Measurements from ENCODE around the gene ZNF385B. TPM values are rescaled to one million over a fixed set of nuclear protein-coding genes. Genes with fewer than 3 reads are reported as not detected.
A peak's percentile ranks its signal among the peaks of the same experiment; 100 is the strongest.

The ZNF385B gene
- total RNA-seq, 1 donor from 2014 or later = not detected

DNA sequence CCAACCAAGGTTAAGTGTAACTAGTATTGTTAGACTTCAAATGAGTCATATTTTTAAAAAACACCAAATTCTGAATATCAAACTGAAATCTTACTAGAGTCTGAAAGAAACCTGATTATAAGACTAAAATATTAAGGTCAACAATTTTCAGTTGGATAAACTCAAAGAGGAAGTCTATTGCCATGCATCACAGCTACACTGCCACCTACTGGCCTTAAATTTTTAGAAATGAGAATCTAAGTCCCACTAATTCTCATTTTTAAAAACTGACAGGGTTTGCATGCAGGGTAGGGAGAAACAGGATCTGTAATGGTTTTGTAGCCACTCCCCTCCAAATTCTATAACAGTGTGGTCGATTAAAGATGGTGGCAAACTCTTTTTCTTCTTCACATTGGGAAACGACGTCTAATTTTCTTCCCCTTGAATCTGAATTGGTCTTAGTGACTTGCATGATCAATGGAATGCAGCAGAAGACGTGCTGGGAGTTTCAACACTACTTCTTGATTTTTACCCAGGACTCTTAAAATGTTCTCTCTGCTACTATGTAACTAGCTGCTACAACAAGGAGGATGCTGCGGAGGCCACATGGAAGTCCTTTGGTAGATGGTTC, 420.7 kb downstream of the ZNF385B start:
- H3K27me3 Mint-ChIP-seq = peaks cover 35% of the 10 kb centered on the region

DNA sequence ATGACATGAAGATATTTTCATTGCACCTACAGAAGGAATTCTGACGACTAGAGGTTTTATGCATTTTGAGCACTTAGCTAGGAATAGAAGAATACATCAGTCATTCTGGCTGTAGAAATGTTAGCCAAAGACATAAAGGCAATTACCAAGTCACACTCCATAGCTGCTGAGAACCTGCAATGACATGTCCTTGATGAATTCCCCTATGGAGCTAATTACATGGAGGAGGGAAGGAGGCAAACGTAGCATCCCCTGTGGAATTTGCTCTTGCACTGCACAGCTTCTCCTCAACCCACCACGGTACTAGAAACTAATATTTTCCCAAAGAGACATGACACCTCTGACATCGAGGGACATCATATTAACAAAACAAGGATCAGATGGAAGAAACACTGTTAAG, 422.8 kb downstream of the ZNF385B start:
- POLR2A ChIA-PET = no interaction called here
- TF ChIP-seq, protein P1, sequence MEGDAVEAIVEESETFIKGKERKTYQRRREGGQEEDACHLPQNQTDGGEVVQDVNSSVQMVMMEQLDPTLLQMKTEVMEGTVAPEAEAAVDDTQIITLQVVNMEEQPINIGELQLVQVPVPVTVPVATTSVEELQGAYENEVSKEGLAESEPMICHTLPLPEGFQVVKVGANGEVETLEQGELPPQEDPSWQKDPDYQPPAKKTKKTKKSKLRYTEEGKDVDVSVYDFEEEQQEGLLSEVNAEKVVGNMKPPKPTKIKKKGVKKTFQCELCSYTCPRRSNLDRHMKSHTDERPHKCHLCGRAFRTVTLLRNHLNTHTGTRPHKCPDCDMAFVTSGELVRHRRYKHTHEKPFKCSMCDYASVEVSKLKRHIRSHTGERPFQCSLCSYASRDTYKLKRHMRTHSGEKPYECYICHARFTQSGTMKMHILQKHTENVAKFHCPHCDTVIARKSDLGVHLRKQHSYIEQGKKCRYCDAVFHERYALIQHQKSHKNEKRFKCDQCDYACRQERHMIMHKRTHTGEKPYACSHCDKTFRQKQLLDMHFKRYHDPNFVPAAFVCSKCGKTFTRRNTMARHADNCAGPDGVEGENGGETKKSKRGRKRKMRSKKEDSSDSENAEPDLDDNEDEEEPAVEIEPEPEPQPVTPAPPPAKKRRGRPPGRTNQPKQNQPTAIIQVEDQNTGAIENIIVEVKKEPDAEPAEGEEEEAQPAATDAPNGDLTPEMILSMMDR (IDR thresholded peaks at IDR 0.05) = no peak
- peaks cover 24% of the 10 kb centered on the region for H3K27me3 Mint-ChIP-seq
- ATAC-seq (ENCODE audit: low read depth) (no peak), DNase-seq (no peak)
- H3K4me3 Mint-ChIP-seq = no peak overlapping the region
- H3K9me3 Mint-ChIP-seq = no peaks in the 10 kb centered on the region
- H3K4me1 Mint-ChIP-seq = no peaks in the 10 kb centered on the region
- CTCF ChIA-PET = interaction anchor here (1.2 to 1.4 kb wide), 3 partner anchors 16 to 220 kb away, joined by 4 to 9 read pairs (median 6); no protein-coding TSS in a partner anchor
- intact Hi-C loops (cut with micrococcal nuclease) = no loop called here
- H3K36me3 Mint-ChIP-seq (ENCODE audit: low read depth) = no peaks in the 10 kb centered on the region
- no peak overlapping the region for H3K27ac Mint-ChIP-seq

More for the DNA sequence above, 420.7 kb downstream of the ZNF385B start:
- intact Hi-C loops (cut with micrococcal nuclease) = loop anchor here (1.0 kb wide), 5 partner anchors 18 to 678 kb away; no protein-coding TSS in a partner anchor
- DNase-seq (no peak), ATAC-seq (ENCODE audit: low read depth) (peak; percentile 45)
- no peaks in the 10 kb centered on the region for H3K9me3 Mint-ChIP-seq
- ChIA-PET POLR2A (no interaction called here), CTCF (interaction anchor here (0.8 to 3.3 kb wide), 5 partner anchors 16 to 550 kb away, joined by 3 to 33 read pairs (median 4); no protein-coding TSS in a partner anchor)
- H3K36me3 Mint-ChIP-seq (ENCODE audit: low read depth) = no peaks in the 10 kb centered on the region
- TF ChIP-seq, protein P1 (IDR thresholded peaks at IDR 0.05) = peak; percentile 81
- no peaks in the 10 kb centered on the region for H3K4me1 Mint-ChIP-seq
- H3K27ac Mint-ChIP-seq = no peak overlapping the region
- no peak overlapping the region for H3K4me3 Mint-ChIP-seq

DNA sequence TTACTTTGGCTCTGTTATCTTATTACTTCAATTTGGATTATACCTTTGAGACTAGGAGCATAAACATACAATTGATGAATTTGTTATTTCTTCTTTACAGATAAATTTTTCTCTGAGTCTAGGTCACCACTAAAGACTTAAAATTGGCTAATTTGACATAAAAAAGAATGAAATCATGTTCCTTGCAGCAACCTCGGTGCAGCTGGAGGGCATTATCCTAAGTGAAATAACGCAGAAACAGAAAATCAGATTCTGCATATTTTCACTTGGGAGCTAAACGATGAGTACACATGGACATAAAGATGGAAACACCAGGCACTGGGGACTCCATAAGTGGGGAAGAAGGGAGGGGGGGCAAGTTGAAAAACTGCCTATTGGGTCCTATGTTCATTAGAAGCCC, 424.0 kb downstream of the ZNF385B start:
- no peak for DNase-seq
- no peak for ATAC-seq (ENCODE audit: low read depth)
- Mint-ChIP-seq H3K4me1 (no peaks in the 10 kb centered on the region), H3K27me3 (peaks cover 17% of the 10 kb centered on the region), H3K9me3 (no peaks in the 10 kb centered on the region), H3K4me3 (no peak overlapping the region), H3K36me3 (ENCODE audit: low read depth) (no peaks in the 10 kb centered on the region), H3K27ac (no peak overlapping the region)
- intact Hi-C loops (cut with micrococcal nuclease) = no loop called here
- CTCF ChIA-PET = no interaction called here
- POLR2A ChIA-PET = no interaction called here
- TF ChIP-seq, protein P1 (IDR thresholded peaks at IDR 0.05) = no peak

DNA sequence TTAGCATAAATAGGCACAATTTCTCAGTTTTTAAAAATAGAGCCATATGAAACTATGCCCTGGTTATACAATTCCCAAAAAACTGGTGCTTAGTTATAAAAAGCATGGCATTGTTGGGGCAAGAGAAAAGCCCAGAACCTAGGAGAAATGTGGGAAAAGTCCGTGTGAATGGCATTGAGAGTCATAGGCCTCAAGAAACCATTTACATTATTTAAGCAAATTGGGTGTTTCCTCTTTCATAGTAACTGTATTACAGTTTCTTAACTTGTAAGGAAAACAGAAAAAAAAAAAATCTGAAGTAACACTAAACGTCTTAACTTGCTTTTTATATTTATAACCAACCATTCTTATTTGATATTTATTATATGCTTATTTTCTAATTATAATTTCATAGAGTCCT, 425.8 kb downstream of the ZNF385B start:
- Mint-ChIP-seq H3K36me3 (ENCODE audit: low read depth) (no peaks in the 10 kb centered on the region), H3K27ac (no peak overlapping the region), H3K4me3 (no peak overlapping the region), H3K27me3 (peaks cover 9% of the 10 kb centered on the region), H3K4me1 (no peaks in the 10 kb centered on the region), H3K9me3 (no peaks in the 10 kb centered on the region)
- DNase-seq (no peak), ATAC-seq (ENCODE audit: low read depth) (no peak)
- ChIA-PET POLR2A (no interaction called here), CTCF (interaction anchor here (1.4 kb wide), 1 partner anchor 14 kb away, joined by 6 read pairs; no protein-coding TSS in a partner anchor)
- intact Hi-C loops (cut with micrococcal nuclease) = no loop called here
- TF ChIP-seq, protein P1 (IDR thresholded peaks at IDR 0.05) = no peak

DNA sequence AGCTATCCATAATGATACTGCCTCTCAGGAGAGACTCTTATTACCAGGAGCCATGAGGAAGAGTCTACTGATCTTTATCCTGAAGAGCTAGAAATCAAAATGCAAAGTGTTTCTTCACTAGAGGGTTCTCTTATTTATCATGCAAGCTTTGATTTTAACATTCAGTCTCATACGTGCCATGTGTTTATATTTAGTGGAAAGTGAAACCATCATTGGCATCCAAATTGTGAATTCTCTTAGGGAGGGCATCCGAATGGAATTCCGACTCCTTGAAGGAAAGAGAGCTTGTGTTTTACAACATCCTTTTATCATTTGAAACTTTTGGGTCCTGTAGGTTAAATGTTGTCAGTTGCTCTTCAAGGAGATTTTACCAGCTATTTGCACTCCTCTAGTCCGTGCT, 426.4 kb downstream of the ZNF385B start:
- CTCF ChIA-PET = interaction anchor here (1.4 kb wide), 1 partner anchor 13 kb away, joined by 6 read pairs; no protein-coding TSS in a partner anchor
- Mint-ChIP-seq H3K36me3 (ENCODE audit: low read depth) (no peaks in the 10 kb centered on the region), H3K9me3 (no peaks in the 10 kb centered on the region), H3K27ac (no peak overlapping the region), H3K4me1 (no peaks in the 10 kb centered on the region), H3K27me3 (peaks cover 9% of the 10 kb centered on the region), H3K4me3 (no peak overlapping the region)
- TF ChIP-seq, protein P1 (IDR thresholded peaks at IDR 0.05) = no peak
- intact Hi-C loops (cut with micrococcal nuclease) = no loop called here
- no peak for DNase-seq
- ATAC-seq (ENCODE audit: low read depth) = no peak
- POLR2A ChIA-PET = no interaction called here
